ENCODE measurements around the gene RBM20.

DNA sequence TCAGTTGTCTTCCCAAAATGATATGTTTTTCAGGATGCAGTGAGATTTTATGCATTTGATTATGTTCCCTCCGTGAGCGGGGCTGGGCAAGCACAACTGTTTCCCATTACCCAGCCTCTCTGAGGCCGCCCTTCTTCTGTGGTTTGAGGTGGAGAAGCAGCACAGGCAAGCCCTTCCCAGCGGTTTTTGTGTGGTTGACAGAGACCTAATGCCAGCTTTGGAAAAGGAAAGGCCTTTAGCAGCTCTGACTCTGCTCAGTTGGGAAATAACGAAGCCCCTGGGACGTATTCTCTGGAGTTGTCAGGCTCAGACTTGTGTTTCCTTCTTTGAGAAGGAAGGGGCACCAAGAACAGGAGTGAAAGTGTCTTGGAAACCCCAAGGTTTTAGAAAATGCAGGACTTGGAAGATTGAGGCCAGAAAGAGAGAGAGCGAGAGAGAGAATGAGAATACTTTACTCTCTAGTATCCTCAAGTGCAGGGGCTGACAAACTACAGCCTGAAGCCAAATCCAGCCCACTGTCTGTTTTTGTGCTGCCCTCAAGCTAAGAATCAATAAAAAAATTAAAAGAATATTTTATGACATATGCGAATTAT lies 207.0 kb downstream of the RBM20 start:
- TF ChIP-seq, protein P1, sequence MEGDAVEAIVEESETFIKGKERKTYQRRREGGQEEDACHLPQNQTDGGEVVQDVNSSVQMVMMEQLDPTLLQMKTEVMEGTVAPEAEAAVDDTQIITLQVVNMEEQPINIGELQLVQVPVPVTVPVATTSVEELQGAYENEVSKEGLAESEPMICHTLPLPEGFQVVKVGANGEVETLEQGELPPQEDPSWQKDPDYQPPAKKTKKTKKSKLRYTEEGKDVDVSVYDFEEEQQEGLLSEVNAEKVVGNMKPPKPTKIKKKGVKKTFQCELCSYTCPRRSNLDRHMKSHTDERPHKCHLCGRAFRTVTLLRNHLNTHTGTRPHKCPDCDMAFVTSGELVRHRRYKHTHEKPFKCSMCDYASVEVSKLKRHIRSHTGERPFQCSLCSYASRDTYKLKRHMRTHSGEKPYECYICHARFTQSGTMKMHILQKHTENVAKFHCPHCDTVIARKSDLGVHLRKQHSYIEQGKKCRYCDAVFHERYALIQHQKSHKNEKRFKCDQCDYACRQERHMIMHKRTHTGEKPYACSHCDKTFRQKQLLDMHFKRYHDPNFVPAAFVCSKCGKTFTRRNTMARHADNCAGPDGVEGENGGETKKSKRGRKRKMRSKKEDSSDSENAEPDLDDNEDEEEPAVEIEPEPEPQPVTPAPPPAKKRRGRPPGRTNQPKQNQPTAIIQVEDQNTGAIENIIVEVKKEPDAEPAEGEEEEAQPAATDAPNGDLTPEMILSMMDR (IDR thresholded peaks at IDR 0.05) = no peak
- TF ChIP-seq POLR2A (IDR thresholded peaks at IDR 0.05) = no peak

Measured in gastroesophageal sphincter (tissue), 3 donors.